Measurements from ENCODE around the gene BMP5. TPM values are rescaled to one million over a fixed set of nuclear protein-coding genes. Genes with fewer than 3 reads are reported as not detected.

The BMP5 gene
- total and polyA plus RNA-seq, 2 of the 13 experiments (the other 11 are each of a cell fraction or from before 2014, with no cell fraction given): not detected

GRCh38 chr6:55776113-55776512 is 99.3 kb downstream of the BMP5 start:
- intact Hi-C loops (cut with micrococcal nuclease; ENCODE audit: unreplicated experiment): no loop called here
- ATAC-seq (no peak), FAIRE-seq (no peak), DNase-seq (ENCODE audit: low spot score) (no peak)
- no peak overlapping the region for H3K4me3 ChIP-seq (replicated peaks in 1 of 3; ENCODE audit: insufficient read depth in 1 of 3, low read depth in 2 of 3, low read length in 3 of 3)
- WGBS (ENCODE audit: low lambda C conversion rate): 0% methylated on average over 1 of the region's 1 CpG
- BruUV-seq (replicated peaks): no TSS peak
- no peaks in the 10 kb centered on the region for H4K20me1 ChIP-seq (ENCODE audit: insufficient read depth, low read length)
- H3K27ac ChIP-seq (ENCODE audit: extremely low read length, insufficient read depth, low read length): no peak overlapping the region
- no peak overlapping the region for H3K9ac ChIP-seq (ENCODE audit: insufficient read depth, low read depth, low read length)
- in situ Hi-C loops (cut with HindIII; ENCODE audit: extremely low pct_ligation_motif_present, low pct_unique_long_range_greater_than_20kb): loop anchor here (10.0 kb wide), 1 partner anchor 59 kb away; no protein-coding TSS in a partner anchor
- no peaks in the 10 kb centered on the region for H3K79me2 ChIP-seq (ENCODE audit: insufficient read depth, low read length)
- ChIA-PET CTCF (ENCODE audit: low intra/inter-chr PET ratio, low total read pairs) (no interaction called here), POLR2A (no interaction called here)
- no peaks in the 10 kb centered on the region for H3K9me3 ChIP-seq (ENCODE audit: low read length)
- no peaks in the 10 kb centered on the region for H3K27me3 ChIP-seq (ENCODE audit: control insufficient read depth in 1 of 2, insufficient read depth in 2 of 2, low read length in 2 of 2)
- H3K4me1 ChIP-seq (ENCODE audit: insufficient read depth, low read length): no peaks in the 10 kb centered on the region
- no peak overlapping the region for H2AFZ ChIP-seq (ENCODE audit: low read length)
- H3K4me2 ChIP-seq (ENCODE audit: low read depth, low read length): no peak overlapping the region
- H3K36me3 ChIP-seq (replicated peaks in 1 of 2; ENCODE audit: control insufficient read depth in 1 of 2, insufficient read depth in 2 of 2, low read length in 2 of 2): no peaks in the 10 kb centered on the region
- TF ChIP-seq ZNF407 (CRISPR knock-in tag; IDR thresholded peaks at IDR 0.05; ENCODE audit: not compliant biosample characterization) (no peak), RNF219 (CRISPR knock-in tag; IDR thresholded peaks at IDR 0.05) (no peak), NCOA5 (CRISPR knock-in tag; IDR thresholded peaks at IDR 0.05) (no peak), ZBTB39 (CRISPR knock-in tag; IDR thresholded peaks at IDR 0.05) (no peak), ZNF746 (CRISPR knock-in tag; IDR thresholded peaks at IDR 0.05) (no peak), E2F2 (CRISPR knock-in tag; IDR thresholded peaks at IDR 0.05; ENCODE audit: borderline replicate concordance) (no peak), ZNF34 (CRISPR knock-in tag; IDR thresholded peaks at IDR 0.05; ENCODE audit: borderline replicate concordance) (no peak), TBX3 (IDR thresholded peaks at IDR 0.05; ENCODE audit: borderline replicate concordance) (no peak), RBFOX2 (IDR thresholded peaks at IDR 0.05; ENCODE audit: low read depth, low read length) (no peak), ZFP36L2 (CRISPR knock-in tag; IDR thresholded peaks at IDR 0.05) (no peak)
